ENCODE data around the gene MYO1H. TPM values are rescaled to one million over a fixed set of nuclear protein-coding genes. Genes with fewer than 3 reads are reported as not detected.

The MYO1H gene
- total RNA-seq, 4 donors from 2014 or later, result 0.13 to 0.88 (median 0.67) TPM; not detected in 1

DNA sequence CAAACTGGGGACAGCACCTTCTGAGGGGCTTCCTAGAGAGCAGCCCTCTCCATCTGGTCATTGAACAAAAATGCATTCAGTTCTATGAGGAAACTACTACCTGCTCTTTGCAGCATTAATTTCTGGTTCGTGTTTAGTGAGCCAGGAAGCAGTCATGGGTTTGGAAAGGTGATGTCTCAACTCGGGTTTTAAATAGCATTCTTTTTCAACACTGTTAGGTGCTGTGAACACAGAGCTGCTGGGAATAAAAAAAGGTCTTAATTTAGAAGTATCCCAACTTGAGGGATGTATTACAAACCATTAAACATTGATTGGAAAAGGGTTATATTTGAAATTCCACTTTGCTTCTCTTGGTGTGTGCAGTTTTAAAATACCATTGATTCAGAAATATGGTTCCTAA, 9.3 kb downstream of the MYO1H start:
- Histone ChIP-seq H3K27ac (no peak overlapping the region), H3K4me1 (no peaks in the 10 kb centered on the region), H3K27me3 (no peaks in the 10 kb centered on the region), H3K4me3 (replicated peaks in 1 of 3) (no peak overlapping the region), H3K36me3 (no peaks in the 10 kb centered on the region), H3K9me3 (no peaks in the 10 kb centered on the region)
- TF ChIP-seq, protein P1, sequence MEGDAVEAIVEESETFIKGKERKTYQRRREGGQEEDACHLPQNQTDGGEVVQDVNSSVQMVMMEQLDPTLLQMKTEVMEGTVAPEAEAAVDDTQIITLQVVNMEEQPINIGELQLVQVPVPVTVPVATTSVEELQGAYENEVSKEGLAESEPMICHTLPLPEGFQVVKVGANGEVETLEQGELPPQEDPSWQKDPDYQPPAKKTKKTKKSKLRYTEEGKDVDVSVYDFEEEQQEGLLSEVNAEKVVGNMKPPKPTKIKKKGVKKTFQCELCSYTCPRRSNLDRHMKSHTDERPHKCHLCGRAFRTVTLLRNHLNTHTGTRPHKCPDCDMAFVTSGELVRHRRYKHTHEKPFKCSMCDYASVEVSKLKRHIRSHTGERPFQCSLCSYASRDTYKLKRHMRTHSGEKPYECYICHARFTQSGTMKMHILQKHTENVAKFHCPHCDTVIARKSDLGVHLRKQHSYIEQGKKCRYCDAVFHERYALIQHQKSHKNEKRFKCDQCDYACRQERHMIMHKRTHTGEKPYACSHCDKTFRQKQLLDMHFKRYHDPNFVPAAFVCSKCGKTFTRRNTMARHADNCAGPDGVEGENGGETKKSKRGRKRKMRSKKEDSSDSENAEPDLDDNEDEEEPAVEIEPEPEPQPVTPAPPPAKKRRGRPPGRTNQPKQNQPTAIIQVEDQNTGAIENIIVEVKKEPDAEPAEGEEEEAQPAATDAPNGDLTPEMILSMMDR (IDR thresholded peaks at IDR 0.05), result no peak
- no peak for TF ChIP-seq POLR2A (IDR thresholded peaks at IDR 0.05)
- intact Hi-C loops (cut with DNase I), result no loop called here
- DNase-seq, result no peak
- WGBS, 2 donors, result 29 to 37% methylated on average over 2 of the region's 2 CpGs

DNA sequence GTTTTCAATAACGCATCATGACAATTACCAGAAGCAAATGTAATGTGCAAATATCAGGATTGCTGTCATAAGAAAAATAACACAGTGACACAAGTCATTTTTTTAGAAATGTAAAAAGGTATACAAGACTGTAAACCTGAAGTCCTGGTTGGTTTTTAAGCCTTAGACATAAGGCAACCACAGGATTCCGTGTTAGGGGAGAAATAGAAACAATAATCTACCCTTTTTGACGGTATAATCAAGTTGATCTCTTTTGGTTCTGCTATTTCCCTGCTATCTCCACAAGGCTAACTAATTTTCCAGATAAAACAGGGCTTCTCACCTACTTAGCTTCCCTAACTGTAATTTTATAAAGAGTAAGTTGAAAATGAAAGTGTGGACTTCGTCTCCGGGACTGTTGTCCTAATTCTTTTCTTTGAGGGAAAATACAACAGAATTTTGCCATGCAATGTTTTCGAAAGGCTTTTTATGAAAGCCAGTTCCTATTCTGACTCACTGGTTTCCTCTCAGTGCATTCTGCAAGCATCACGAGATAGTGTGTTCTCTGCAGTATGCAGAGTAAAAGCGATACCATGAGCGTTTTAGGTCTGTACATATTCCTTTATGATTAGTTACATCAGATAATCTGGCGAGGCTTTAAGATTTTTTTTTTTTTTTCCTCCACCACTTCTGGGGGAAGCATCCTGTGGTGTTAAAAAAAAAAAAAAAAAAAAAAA, 10.6 kb downstream of the MYO1H start:
- intact Hi-C loops (cut with DNase I), result no loop called here
- no peaks in the 10 kb centered on the region for H3K9me3 ChIP-seq
- no peak for DNase-seq
- H3K36me3 ChIP-seq, result no peaks in the 10 kb centered on the region
- H3K27me3 ChIP-seq, result no peaks in the 10 kb centered on the region
- H3K27ac ChIP-seq, result no peak overlapping the region
- WGBS, 2 donors, result 79 to 84% methylated on average over 10 of the region's 10 CpGs
- no peaks in the 10 kb centered on the region for H3K4me1 ChIP-seq
- TF ChIP-seq, protein P1 (IDR thresholded peaks at IDR 0.05), result no peak
- TF ChIP-seq POLR2A (IDR thresholded peaks at IDR 0.05), result no peak
- no peak overlapping the region for H3K4me3 ChIP-seq (replicated peaks in 1 of 3)

DNA sequence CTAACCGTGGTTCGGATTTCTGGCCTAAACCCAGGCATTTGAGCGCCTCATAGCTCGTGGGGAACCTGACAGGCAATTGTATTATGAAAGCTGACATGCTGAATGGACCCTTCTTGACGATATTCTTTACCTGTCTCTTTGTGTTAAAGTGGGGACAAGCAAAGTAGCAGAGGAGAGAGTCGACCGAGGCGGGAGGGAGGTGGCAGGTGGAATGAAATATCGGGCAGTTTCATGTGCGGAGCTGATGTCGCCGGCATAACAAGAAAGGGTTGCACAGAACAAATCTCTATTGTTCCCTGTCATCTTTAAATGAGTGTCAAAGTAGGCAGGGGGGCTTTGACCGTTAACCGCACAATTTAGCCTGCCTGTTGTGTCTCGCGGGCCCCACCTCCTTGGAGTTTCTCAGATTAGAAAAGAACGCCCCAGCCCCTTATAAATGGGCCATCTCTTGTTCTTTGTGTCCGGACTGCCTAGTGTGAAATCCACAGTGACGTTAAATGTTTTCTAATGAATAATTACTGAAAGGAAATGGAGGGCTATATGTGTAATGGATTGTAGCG, 11.5 kb downstream of the MYO1H start:
- Histone ChIP-seq H3K9me3 (no peaks in the 10 kb centered on the region), H3K4me1 (no peaks in the 10 kb centered on the region), H3K27me3 (no peaks in the 10 kb centered on the region), H3K27ac (no peak overlapping the region), H3K4me3 (replicated peaks in 1 of 3) (no peak overlapping the region), H3K36me3 (no peaks in the 10 kb centered on the region)
- intact Hi-C loops (cut with DNase I), result no loop called here
- 91 to 93% methylated on average over 20 of the region's 20 CpGs for WGBS, 2 donors
- no peak for TF ChIP-seq POLR2A (IDR thresholded peaks at IDR 0.05)
- TF ChIP-seq, protein P1 (IDR thresholded peaks at IDR 0.05), result no peak
- DNase-seq, result no peak

DNA sequence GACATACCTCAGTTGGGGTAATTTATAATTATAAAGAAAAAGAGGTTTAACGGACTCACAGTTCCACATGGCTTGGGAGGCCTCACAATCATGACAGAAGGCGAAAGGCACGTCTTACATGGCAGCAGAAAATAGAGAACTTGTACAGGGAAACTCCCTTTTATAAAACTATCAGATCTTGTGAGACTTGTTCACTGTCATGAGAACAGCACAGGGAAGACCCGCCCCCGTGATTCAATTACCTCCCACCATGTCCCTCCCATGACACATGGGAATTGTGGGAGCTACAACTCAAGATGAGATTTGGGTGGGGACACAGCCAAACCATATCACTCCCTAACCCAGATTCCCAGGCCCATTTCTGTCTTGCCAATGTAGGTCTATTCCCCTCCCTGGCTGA, 22.1 kb downstream of the MYO1H start:
- H3K27me3 ChIP-seq, result no peaks in the 10 kb centered on the region
- no peak overlapping the region for H3K27ac ChIP-seq
- 86 to 87% methylated on average over 5 of the region's 5 CpGs for WGBS, 2 donors
- H3K4me1 ChIP-seq, result no peaks in the 10 kb centered on the region
- H3K9me3 ChIP-seq, result no peaks in the 10 kb centered on the region
- intact Hi-C loops (cut with DNase I), result no loop called here
- no peaks in the 10 kb centered on the region for H3K36me3 ChIP-seq
- DNase-seq, result no peak
- H3K4me3 ChIP-seq (replicated peaks in 1 of 3), result no peak overlapping the region
- no peak for TF ChIP-seq POLR2A (IDR thresholded peaks at IDR 0.05)
- TF ChIP-seq, protein P1 (IDR thresholded peaks at IDR 0.05), result no peak

DNA sequence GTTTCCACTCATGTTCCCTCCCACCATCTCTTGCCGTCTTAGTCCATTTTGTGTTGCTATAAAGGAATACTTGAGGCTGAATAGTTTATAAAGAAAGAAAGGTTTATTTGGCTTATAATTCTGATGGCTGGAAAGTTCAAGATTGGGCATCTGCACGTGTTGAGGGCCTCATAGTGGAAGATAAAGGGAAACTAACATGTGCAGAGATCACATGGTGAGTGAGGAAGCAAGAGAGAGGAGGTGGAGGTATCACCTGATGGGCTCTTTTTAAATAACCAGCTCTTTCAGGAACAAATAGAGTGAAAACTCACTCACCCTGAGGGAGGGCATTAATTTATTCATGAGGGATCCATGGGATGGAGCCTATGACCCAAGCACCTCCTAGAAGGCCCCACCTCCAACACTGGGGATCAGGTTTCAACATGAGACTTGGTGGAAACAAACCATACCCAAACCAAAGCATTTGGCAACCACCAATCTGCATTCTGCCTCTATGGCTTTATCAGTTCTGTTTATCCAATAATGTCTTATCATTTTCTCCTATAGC, 29.5 kb downstream of the MYO1H start:
- Histone ChIP-seq H3K9me3 (no peaks in the 10 kb centered on the region), H3K27ac (no peak overlapping the region), H3K4me3 (replicated peaks in 1 of 3) (no peak overlapping the region), H3K4me1 (no peaks in the 10 kb centered on the region), H3K36me3 (no peaks in the 10 kb centered on the region), H3K27me3 (no peaks in the 10 kb centered on the region)
- intact Hi-C loops (cut with DNase I), result no loop called here
- DNase-seq, result no peak
- 45 to 51% methylated on average over 2 of the region's 2 CpGs for WGBS, 2 donors
- no peak for TF ChIP-seq POLR2A (IDR thresholded peaks at IDR 0.05)
- TF ChIP-seq, protein P1 (IDR thresholded peaks at IDR 0.05), result no peak
